ENCODE results near the gene ITSN2. TPM values are rescaled to one million over a fixed set of nuclear protein-coding genes. Genes with fewer than 3 reads are reported as not detected.

ITSN2 gene
- polyA plus RNA-seq, 3 donors = 26.0 to 91.1 (median 40.4) TPM

DNA sequence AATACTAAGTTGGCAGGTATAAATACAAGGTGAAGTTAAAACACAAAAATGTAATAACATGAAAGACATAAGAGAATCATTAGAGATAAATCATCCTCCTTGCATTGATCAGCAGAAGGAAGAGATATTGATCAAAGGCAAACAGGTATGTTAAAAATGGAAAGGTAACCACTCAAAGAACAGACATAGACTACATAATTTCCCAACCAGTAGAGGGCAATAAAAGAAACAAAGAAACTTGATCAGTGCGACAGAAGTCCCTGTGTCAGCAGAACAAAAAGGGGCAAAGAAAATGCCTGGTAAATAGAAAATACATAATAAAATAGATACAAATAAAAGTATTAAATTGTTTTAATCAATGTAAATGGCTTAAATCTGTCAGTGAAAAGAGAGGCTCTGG is 131.9 kb downstream of the ITSN2 start:
- H3K4me3 ChIP-seq (replicated peaks in 1 of 3; ENCODE audit: low read depth in 2 of 3, low read length in 3 of 3) = no peak overlapping the region
- H2AFZ ChIP-seq (ENCODE audit: insufficient read depth, low read depth, low read length, poor library complexity, severe bottlenecking) = no peak overlapping the region
- Mint-ChIP-seq H3K27ac (no peak overlapping the region), H3K4me1 (no peaks in the 10 kb centered on the region), H3K9me3 (no peaks in the 10 kb centered on the region), H3K36me3 (peaks cover 31 to 44% of the 10 kb centered on the region in 2 donors), H3K4me3 (no peak overlapping the region), H3K27me3 (ENCODE audit: low read depth in 3 of 3) (no peaks in the 10 kb centered on the region)
- DNase-seq = no peak
- intact Hi-C loops (cut with micrococcal nuclease) = no loop called here
- WGBS (ENCODE audit: insufficient coverage) = no CpG with 5 or more reads among the region's 1 CpG
- H3K9ac ChIP-seq (ENCODE audit: insufficient read depth, low read length, poor library complexity, severe bottlenecking) = no peak overlapping the region
- no peaks in the 10 kb centered on the region for H3K79me2 ChIP-seq (ENCODE audit: insufficient read depth, low read length)
- no peaks in the 10 kb centered on the region for H3K9me3 ChIP-seq (replicated peaks in 1 of 2; ENCODE audit: control insufficient read depth in 1 of 2, insufficient read depth in 1 of 2, low read length in 2 of 2)
- TF ChIP-seq, protein P1, sequence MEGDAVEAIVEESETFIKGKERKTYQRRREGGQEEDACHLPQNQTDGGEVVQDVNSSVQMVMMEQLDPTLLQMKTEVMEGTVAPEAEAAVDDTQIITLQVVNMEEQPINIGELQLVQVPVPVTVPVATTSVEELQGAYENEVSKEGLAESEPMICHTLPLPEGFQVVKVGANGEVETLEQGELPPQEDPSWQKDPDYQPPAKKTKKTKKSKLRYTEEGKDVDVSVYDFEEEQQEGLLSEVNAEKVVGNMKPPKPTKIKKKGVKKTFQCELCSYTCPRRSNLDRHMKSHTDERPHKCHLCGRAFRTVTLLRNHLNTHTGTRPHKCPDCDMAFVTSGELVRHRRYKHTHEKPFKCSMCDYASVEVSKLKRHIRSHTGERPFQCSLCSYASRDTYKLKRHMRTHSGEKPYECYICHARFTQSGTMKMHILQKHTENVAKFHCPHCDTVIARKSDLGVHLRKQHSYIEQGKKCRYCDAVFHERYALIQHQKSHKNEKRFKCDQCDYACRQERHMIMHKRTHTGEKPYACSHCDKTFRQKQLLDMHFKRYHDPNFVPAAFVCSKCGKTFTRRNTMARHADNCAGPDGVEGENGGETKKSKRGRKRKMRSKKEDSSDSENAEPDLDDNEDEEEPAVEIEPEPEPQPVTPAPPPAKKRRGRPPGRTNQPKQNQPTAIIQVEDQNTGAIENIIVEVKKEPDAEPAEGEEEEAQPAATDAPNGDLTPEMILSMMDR (IDR thresholded peaks at IDR 0.05) = no peak
- peaks cover 4% of the 10 kb centered on the region for H4K20me1 ChIP-seq (ENCODE audit: insufficient read depth, low read length)
- H3K4me1 ChIP-seq (ENCODE audit: control insufficient read depth in 1 of 2, insufficient read depth in 2 of 2, low read length in 2 of 2) = no peaks in the 10 kb centered on the region
- H3K4me2 ChIP-seq (replicated peaks; ENCODE audit: extremely low read depth, low read length, poor library complexity, severe bottlenecking) = no peak overlapping the region
- peaks cover 28 to 80% of the 10 kb centered on the region in 2 donors for H3K36me3 ChIP-seq (replicated peaks in 1 of 2; ENCODE audit: control insufficient read depth in 1 of 2, insufficient read depth in 2 of 2, low read length in 2 of 2)
- H3K27ac ChIP-seq (ENCODE audit: low read depth in 1 of 2, low read length in 2 of 2) = no peak overlapping the region
- H3K27me3 ChIP-seq (ENCODE audit: control insufficient read depth in 2 of 2, insufficient read depth in 2 of 2, low read length in 2 of 2) = no peaks in the 10 kb centered on the region

DNA sequence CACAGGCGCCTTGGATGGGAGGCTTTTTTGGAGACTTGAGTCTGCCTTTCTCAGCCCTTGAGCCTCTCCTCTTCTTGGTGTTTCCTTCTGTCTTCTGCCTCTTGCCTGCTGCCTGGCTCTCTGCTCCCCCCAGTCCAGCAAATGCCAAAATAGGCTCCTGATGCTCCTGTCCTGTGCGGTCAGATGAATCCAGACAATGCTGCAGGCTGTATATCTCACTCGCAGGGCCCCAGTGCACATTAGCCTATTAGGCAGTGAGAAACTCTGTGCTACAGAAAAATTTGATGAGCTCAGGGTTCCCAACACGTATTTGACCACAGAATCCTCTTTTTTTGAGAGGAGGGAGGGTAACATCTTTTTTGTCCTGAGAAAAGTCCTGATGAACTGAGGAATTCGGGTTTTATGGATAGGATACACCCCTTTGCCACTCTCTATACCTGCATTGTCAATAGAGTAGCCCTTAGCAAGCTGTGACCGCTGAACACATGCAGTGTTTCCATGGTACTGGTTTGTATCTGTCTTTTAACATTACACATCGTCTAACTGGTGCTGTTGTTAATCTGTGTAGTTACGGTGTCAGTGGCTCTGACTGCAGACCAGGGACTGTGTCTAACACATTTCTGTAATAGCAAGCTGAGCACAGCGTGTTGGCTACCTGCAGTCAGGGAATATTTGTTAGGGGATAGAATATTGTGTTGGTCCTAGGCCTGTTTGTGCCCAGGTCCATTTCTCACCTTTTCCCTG is 134.7 kb downstream of the ITSN2 start:
- H3K9me3 ChIP-seq (replicated peaks in 1 of 2; ENCODE audit: control insufficient read depth in 1 of 2, insufficient read depth in 1 of 2, low read length in 2 of 2) = no peaks in the 10 kb centered on the region
- H3K4me3 ChIP-seq (replicated peaks in 1 of 3; ENCODE audit: low read depth in 2 of 3, low read length in 3 of 3) = no peak overlapping the region
- TF ChIP-seq, protein P1 (IDR thresholded peaks at IDR 0.05) = no peak
- Mint-ChIP-seq H3K4me3 (no peak overlapping the region), H3K27me3 (ENCODE audit: low read depth in 3 of 3) (no peaks in the 10 kb centered on the region), H3K9me3 (no peaks in the 10 kb centered on the region), H3K27ac (peak overlapping the region in 1 of 7 donors; percentile 10), H3K4me1 (no peaks in the 10 kb centered on the region), H3K36me3 (peaks cover 43 to 60% of the 10 kb centered on the region in 2 donors)
- H3K27me3 ChIP-seq (ENCODE audit: control insufficient read depth in 2 of 2, insufficient read depth in 2 of 2, low read length in 2 of 2) = no peaks in the 10 kb centered on the region
- no peaks in the 10 kb centered on the region for H3K4me1 ChIP-seq (ENCODE audit: control insufficient read depth in 1 of 2, insufficient read depth in 2 of 2, low read length in 2 of 2)
- no peaks in the 10 kb centered on the region for H3K79me2 ChIP-seq (ENCODE audit: insufficient read depth, low read length)
- intact Hi-C loops (cut with micrococcal nuclease) = no loop called here
- H3K27ac ChIP-seq (ENCODE audit: low read depth in 1 of 2, low read length in 2 of 2) = no peak overlapping the region
- no peak overlapping the region for H2AFZ ChIP-seq (ENCODE audit: insufficient read depth, low read depth, low read length, poor library complexity, severe bottlenecking)
- no peak overlapping the region for H3K4me2 ChIP-seq (replicated peaks; ENCODE audit: extremely low read depth, low read length, poor library complexity, severe bottlenecking)
- 98% methylated on average over 4 of the region's 9 CpGs for whole genome bisulfite sequencing (ENCODE audit: insufficient coverage)
- DNase-seq = no peak
- peaks cover 19 to 70% of the 10 kb centered on the region in 2 donors for H3K36me3 ChIP-seq (replicated peaks in 1 of 2; ENCODE audit: control insufficient read depth in 1 of 2, insufficient read depth in 2 of 2, low read length in 2 of 2)
- H3K9ac ChIP-seq (ENCODE audit: insufficient read depth, low read length, poor library complexity, severe bottlenecking) = no peak overlapping the region
- H4K20me1 ChIP-seq (ENCODE audit: insufficient read depth, low read length) = no peaks in the 10 kb centered on the region
